Embryonic facial prominence (tissue), 1 donor: ENCODE data around the gene TMSB15C.

ENCODE experiments used
- DNase-seq: peaks from one replicate; pipeline ENCODE4 v3.0.0-alpha.2; 2016; ENCODE audit errors: extremely low spot score

The TMSB15C gene

DNA sequence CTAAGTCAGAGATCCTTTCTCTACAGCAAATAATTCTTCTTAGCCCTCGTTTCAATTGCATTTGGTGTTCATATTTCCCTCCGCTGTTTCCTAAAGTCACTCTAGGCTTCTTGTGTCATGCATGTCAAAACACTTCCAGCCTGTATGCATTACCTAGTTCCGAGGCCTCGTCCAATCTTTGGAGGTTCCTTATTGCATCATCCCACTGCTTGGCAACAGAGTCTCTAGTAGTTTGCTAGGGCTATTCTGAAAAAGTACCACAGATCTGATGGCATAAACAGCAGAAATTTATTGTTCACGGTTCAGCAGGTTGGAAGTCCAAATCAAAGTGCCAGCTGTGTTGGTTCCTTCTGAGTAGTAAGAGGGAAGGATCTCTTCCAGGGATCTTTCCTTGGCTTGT, 30.4 kb downstream of the TMSB15C start:
- no peak for DNase-seq

GRCh38 chrX:104041003-104041402, 35.0 kb downstream of the TMSB15C start:
- no peak for DNase-seq

GRCh38 chrX:104039689-104040505, 36.1 kb downstream of the TMSB15C start, which contains the start of gene H2BW2:
TSS of gene H2BW2 (plus strand) at chrX:104039956. CDS start at chrX:104039995, 39 bp downstream.
- no peak for DNase-seq
